MCF 10A (cell line): ENCODE data around the gene IL20. TPM values are rescaled to one million over a fixed set of nuclear protein-coding genes. Genes with fewer than 3 reads are reported as not detected.

Experiments used
- BruUV-seq: library from RNA; stranded (reverse); fragments of 400-500 nt; replicated peaks from 2 replicates; lab custom pipeline; 2021; lab: Mats Ljungman, UMichigan
- CTCF ChIA-PET: fragments of 300-600 bp; sonication (Branson Sonifier 250); formaldehyde crosslinking; extraction: SDS; loops from one replicate; lab custom pipeline; 2021; ENCODE audit warnings: antibody characterized with exemption, inconsistent platforms; lab: Yijun Ruan, JAX
- POLR2A ChIA-PET: fragments of 300-600, 350-650 bp; sonication (Branson Sonifier 250); formaldehyde crosslinking; extraction: SDS; loops from one replicate; lab custom pipeline; 2020; ENCODE audit warnings: antibody characterized with exemption, inconsistent platforms; lab: Yijun Ruan, JAX
- DNase-seq: peaks from one replicate; pipeline ENCODE4 v3.0.0-alpha.2; 2018; ENCODE audit not compliant: unreplicated experiment
- H3K27ac Mint-ChIP-seq: one replicate; pipeline ENCODE4 v1.8.0; 2022; ENCODE audit warnings: mild to moderate bottlenecking, low read depth, mixed read lengths; ENCODE audit not compliant: unreplicated experiment
- H3K27me3 Mint-ChIP-seq: one replicate; pipeline ENCODE4 v1.8.0; 2022; ENCODE audit warnings: mixed read lengths; ENCODE audit not compliant: insufficient read depth, unreplicated experiment
- H3K36me3 Mint-ChIP-seq: one replicate; pipeline ENCODE4 v1.8.0; 2022; ENCODE audit warnings: mild to moderate bottlenecking, moderate library complexity, mixed read lengths; ENCODE audit not compliant: insufficient read depth, unreplicated experiment
- H3K4me1 Mint-ChIP-seq: one replicate; pipeline ENCODE4 v1.8.0; 2022; ENCODE audit warnings: mixed read lengths; ENCODE audit not compliant: insufficient read depth, unreplicated experiment
- H3K4me3 Mint-ChIP-seq: one replicate; pipeline ENCODE4 v1.8.0; 2022; ENCODE audit warnings: mild to moderate bottlenecking, moderate library complexity, mixed read lengths; ENCODE audit not compliant: unreplicated experiment
- H3K9me3 Mint-ChIP-seq: one replicate; pipeline ENCODE4 v1.8.0; 2022; ENCODE audit warnings: mixed read lengths; ENCODE audit not compliant: unreplicated experiment
- intact Hi-C: fragments of 100-400 bp; cut with micrococcal nuclease; formaldehyde crosslinking; loops from 2 replicates; pipeline ENCODE4 v1.14.1; 2022
- total RNA-seq: library from RNA; stranded (reverse); gene quantifications from 2 replicates; pipeline ENCODE4 v1.2.3, GENCODE V29; 2022
- TF ChIP-seq, protein P1 (sequence below): fragments of 200-600 bp; IDR thresholded peaks from one replicate; pipeline ENCODE4 v1.8.0; 2022; ENCODE audit warnings: antibody characterized with exemption, mild to moderate bottlenecking; ENCODE audit not compliant: unreplicated experiment

The IL20 gene
- total RNA-seq, 1 experiment from 2014 or later, result not detected

- Mint-ChIP-seq H3K9me3 (no peaks in the 10 kb centered on the region), H3K36me3 (peaks cover 15% of the 10 kb centered on the region), H3K4me1 (peaks cover 71% of the 10 kb centered on the region), H3K27ac (peak overlapping the region; percentile 89), H3K4me3 (peak overlapping the region; percentile 2), H3K27me3 (no peaks in the 10 kb centered on the region)
- TF ChIP-seq, protein P1, sequence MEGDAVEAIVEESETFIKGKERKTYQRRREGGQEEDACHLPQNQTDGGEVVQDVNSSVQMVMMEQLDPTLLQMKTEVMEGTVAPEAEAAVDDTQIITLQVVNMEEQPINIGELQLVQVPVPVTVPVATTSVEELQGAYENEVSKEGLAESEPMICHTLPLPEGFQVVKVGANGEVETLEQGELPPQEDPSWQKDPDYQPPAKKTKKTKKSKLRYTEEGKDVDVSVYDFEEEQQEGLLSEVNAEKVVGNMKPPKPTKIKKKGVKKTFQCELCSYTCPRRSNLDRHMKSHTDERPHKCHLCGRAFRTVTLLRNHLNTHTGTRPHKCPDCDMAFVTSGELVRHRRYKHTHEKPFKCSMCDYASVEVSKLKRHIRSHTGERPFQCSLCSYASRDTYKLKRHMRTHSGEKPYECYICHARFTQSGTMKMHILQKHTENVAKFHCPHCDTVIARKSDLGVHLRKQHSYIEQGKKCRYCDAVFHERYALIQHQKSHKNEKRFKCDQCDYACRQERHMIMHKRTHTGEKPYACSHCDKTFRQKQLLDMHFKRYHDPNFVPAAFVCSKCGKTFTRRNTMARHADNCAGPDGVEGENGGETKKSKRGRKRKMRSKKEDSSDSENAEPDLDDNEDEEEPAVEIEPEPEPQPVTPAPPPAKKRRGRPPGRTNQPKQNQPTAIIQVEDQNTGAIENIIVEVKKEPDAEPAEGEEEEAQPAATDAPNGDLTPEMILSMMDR, result no peak
- POLR2A ChIA-PET, result interaction anchor here (0.6 to 12.1 kb wide), 19 partner anchors 10 to 1776 kb away, joined by 3 to 271 read pairs (median 4); partner anchors contain the start of genes DYRK3, IL20 and PFKFB2
- CTCF ChIA-PET, result interaction anchor here (0.6 to 7.4 kb wide), 18 partner anchors 9 to 265 kb away, joined by 3 to 72 read pairs (median 5); partner anchors contain the start of gene IL20
- intact Hi-C loops, result loop anchor here (10.0 kb wide), 1 partner anchor 429 kb away; the partner anchor contains the start of gene CD55
- BruUV-seq, result no TSS peak
- DNase-seq, result peak; percentile 99
Observed at GRCh38 chr1:206895837-206896242, 30.4 kb downstream of the IL20 start.

DNA sequence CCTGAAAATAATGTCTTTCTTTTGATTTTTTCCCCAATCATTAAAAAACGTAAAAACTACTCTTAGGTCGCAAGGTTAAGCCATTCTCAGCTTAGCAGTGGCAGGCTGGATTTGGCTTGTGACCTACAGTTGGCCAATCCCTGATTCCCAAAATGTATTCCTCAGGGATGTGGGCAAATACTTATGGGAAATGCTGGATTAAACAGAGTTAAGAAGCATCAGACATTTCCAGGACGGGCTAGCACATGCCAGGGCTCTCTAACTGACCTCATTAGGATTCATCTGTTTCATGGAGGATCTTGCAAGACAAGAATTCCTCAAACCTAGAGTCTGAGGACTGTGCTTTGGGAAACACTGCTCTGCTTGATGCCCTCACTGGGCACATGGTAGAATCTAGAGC lies 30.8 kb downstream of the IL20 start:
- Mint-ChIP-seq H3K36me3 (peaks cover 15% of the 10 kb centered on the region), H3K9me3 (no peaks in the 10 kb centered on the region), H3K4me1 (peaks cover 67% of the 10 kb centered on the region), H3K4me3 (no peak overlapping the region), H3K27ac (peak overlapping the region; percentile 89), H3K27me3 (no peaks in the 10 kb centered on the region)
- no TSS peak for BruUV-seq
- TF ChIP-seq, protein P1, result no peak
- peak; percentile 80 for DNase-seq
- POLR2A ChIA-PET, result interaction anchor here (0.6 to 12.1 kb wide), 14 partner anchors 10 to 1777 kb away, joined by 3 to 271 read pairs (median 4); partner anchors contain the start of genes DYRK3 and IL20
- intact Hi-C loops, result loop anchor here (10.0 kb wide), 1 partner anchor 429 kb away; the partner anchor contains the start of gene CD55
- CTCF ChIA-PET, result interaction anchor here (0.6 to 7.4 kb wide), 15 partner anchors 8 to 265 kb away, joined by 3 to 72 read pairs (median 5); partner anchors contain the start of gene IL20

DNA sequence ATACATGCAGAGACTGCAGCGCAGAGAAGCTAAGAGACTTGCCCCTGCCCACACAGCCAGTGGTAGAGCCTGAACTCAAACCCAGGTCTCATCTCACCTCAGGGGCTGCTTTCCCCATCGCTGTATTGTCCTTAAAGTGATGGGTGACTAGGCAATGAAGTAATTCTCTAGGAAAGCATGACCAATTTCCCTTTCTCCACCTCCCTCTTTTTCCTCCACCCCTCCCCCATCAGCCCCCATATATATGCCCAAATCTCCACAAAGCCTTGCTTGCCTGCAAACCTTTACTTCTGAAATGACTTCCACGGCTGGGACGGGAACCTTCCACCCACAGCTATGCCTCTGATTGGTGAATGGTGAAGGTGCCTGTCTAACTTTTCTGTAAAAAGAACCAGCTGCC lies 31.8 kb downstream of the IL20 start, which contains the start of gene IL24:
TSS of gene IL24 (plus strand) at position 269 of the 400 bp plus-strand sequence. CDS start 390 bp downstream, outside the sequence.
- H3K4me3 Mint-ChIP-seq, result no peak within 1 kb of the TSS
- no peaks in the 10 kb centered on the region for H3K27me3 Mint-ChIP-seq
- H3K27ac Mint-ChIP-seq, result peak within 1 kb of the TSS; percentile 90
- no peak for DNase-seq
- BruUV-seq, result no TSS peak
- peaks cover 15% of the 10 kb centered on the region for H3K36me3 Mint-ChIP-seq
- TF ChIP-seq, protein P1, result no peak
- CTCF ChIA-PET, result interaction anchor here (0.6 to 7.4 kb wide), 9 partner anchors 12 to 1264 kb away, joined by 3 to 72 read pairs (median 5); partner anchors contain the start of gene IL20
- intact Hi-C loops, result loop anchor here (10.0 kb wide), 1 partner anchor 428 kb away; the partner anchor contains the start of gene CD55
- POLR2A ChIA-PET, result interaction anchor here (0.8 to 12.1 kb wide), 6 partner anchors 9 to 174 kb away, joined by 3 to 271 read pairs (median 18); partner anchors contain the start of gene IL20
- H3K4me1 Mint-ChIP-seq, result peaks cover 58% of the 10 kb centered on the region
- no peaks in the 10 kb centered on the region for H3K9me3 Mint-ChIP-seq
